Activated B cell treated with CpG ODN at 0.5 μM for 24 hours (primary cell): ENCODE measurements around the gene ZNF669. TPM values are rescaled to one million over a fixed set of nuclear protein-coding genes. Genes with fewer than 3 reads are reported as not detected.

Source experiments
- ATAC-seq: fragments of 200-7000 bp; cut with Tn5 transposase; one replicate; pipeline ENCODE4 v1.10.0; 2021; ENCODE audit warnings: low read depth, mild to moderate bottlenecking, moderate library complexity
- CTCF ChIA-PET: fragments of 350-600 bp; sonication (Branson Sonifier 250); formaldehyde crosslinking; loops from one replicate; lab custom pipeline; 2021; ENCODE audit warnings: antibody characterized with exemption; lab: Charles Lee
- POLR2A ChIA-PET: fragments of 350-600 bp; sonication (Branson Sonifier 250); formaldehyde crosslinking; loops from one replicate; lab custom pipeline; 2021; ENCODE audit warnings: antibody characterized with exemption; lab: Charles Lee
- DNase-seq: peaks from one replicate; pipeline ENCODE4 v3.0.0; 2022
- H3K27ac Mint-ChIP-seq: one replicate; pipeline ENCODE4 v1.8.0; 2020; ENCODE audit warnings: mixed read lengths
- H3K27me3 Mint-ChIP-seq: one replicate; pipeline ENCODE4 v1.8.0; 2021; ENCODE audit warnings: mixed read lengths
- H3K36me3 Mint-ChIP-seq: one replicate; pipeline ENCODE4 v1.8.0; 2021; ENCODE audit warnings: low read depth, mixed read lengths
- H3K4me1 Mint-ChIP-seq: one replicate; pipeline ENCODE4 v1.8.0; 2021; ENCODE audit warnings: mixed read lengths
- H3K4me3 Mint-ChIP-seq: one replicate; pipeline ENCODE4 v1.8.0; 2020; ENCODE audit warnings: mild to moderate bottlenecking, mixed read lengths
- H3K9me3 Mint-ChIP-seq: one replicate; pipeline ENCODE4 v1.8.0; 2020; ENCODE audit warnings: mixed read lengths
- CTCF ChIP-seq: fragments of 200-600 bp; IDR thresholded peaks from one replicate; pipeline ENCODE4 v1.8.0; 2022; ENCODE audit warnings: antibody characterized with exemption, mild to moderate bottlenecking
- intact Hi-C: fragments of 100-400 bp; cut with micrococcal nuclease; formaldehyde crosslinking; loops from one replicate; pipeline ENCODE4 v1.15.1; 2024
- total RNA-seq: library from RNA; stranded (reverse); gene quantifications from 2 replicates; pipeline ENCODE4 v1.2.3, GENCODE V29; 2022

ZNF669 gene
- total RNA-seq, 1 donor from 2014 or later, result 18.0 TPM

DNA sequence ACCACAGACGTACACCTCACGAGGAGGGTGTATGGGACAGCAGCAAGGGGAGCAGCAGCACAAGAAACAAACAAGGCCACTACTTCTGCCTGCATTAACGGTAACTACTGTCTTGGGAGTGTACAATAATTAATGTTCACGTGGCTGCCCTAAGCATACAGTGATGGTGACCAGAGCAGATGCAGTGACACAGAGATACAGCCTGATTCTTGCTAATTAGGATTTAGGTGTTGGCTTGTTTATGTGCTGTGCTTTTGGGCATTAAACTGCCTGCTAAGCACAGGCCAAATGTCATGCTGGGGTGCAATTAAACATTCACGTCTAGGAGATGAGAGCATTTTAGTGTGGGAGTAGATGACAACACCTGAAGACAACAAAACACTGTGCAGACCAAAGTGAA, 7.2 kb downstream of the ZNF669 start:
- no peaks in the 10 kb centered on the region for H3K27me3 Mint-ChIP-seq
- H3K4me3 Mint-ChIP-seq, result no peak overlapping the region
- intact Hi-C loops, result no loop called here
- DNase-seq (no peak), ATAC-seq (no peak)
- CTCF ChIA-PET, result no interaction called here
- no peaks in the 10 kb centered on the region for H3K4me1 Mint-ChIP-seq
- TF ChIP-seq CTCF, result no peak
- POLR2A ChIA-PET, result no interaction called here
- H3K9me3 Mint-ChIP-seq, result peaks cover 38% of the 10 kb centered on the region
- peaks cover 51% of the 10 kb centered on the region for H3K36me3 Mint-ChIP-seq
- H3K27ac Mint-ChIP-seq, result no peak overlapping the region

DNA sequence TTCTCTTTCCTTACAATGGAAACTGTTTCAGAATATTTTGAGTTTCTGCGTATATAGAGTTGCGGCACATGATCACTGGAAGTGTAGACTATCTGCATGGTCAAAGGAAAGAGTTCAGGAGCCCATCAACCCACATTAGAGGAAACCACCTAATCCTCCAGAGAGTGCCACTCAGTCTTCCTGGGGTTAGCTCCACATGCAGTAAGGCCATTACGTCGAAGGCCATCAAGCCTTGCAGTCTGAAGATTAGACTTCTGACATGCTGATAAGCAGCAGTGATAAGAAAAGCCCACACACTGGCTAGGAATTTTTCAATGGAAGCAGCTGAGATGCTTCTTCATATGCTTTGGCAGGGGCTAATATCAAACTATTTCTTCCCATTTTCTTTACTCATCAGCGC, 7.6 kb downstream of the ZNF669 start:
- H3K4me3 Mint-ChIP-seq, result no peak overlapping the region
- no peak for TF ChIP-seq CTCF
- intact Hi-C loops, result no loop called here
- ATAC-seq (no peak), DNase-seq (no peak)
- no peaks in the 10 kb centered on the region for H3K4me1 Mint-ChIP-seq
- H3K9me3 Mint-ChIP-seq, result peaks cover 34% of the 10 kb centered on the region
- H3K27ac Mint-ChIP-seq, result no peak overlapping the region
- H3K27me3 Mint-ChIP-seq, result no peaks in the 10 kb centered on the region
- POLR2A ChIA-PET, result no interaction called here
- CTCF ChIA-PET, result no interaction called here
- peaks cover 46% of the 10 kb centered on the region for H3K36me3 Mint-ChIP-seq

DNA sequence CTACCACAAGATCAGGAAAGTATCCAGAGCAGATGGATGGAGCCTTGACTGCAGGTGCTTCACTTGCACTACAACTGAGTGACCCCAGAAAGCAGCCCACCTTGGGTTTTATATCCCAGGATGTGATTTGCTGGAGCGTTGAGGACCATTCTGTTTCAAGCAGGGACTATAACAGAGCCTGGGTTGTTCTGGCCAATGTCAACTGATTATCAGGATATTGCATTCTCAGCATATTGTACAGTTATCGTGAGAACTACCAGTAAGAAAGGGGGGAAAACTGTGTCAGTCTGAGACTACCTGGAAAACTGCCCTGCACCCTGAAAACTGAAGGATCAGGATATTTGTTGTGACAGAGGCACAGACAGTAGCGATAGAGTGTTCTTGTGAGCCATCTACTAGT, 8.0 kb downstream of the ZNF669 start:
- ATAC-seq (no peak), DNase-seq (no peak)
- Mint-ChIP-seq H3K4me1 (no peaks in the 10 kb centered on the region), H3K9me3 (peaks cover 33% of the 10 kb centered on the region), H3K4me3 (no peak overlapping the region), H3K36me3 (peaks cover 42% of the 10 kb centered on the region), H3K27ac (no peak overlapping the region), H3K27me3 (no peaks in the 10 kb centered on the region)
- no peak for TF ChIP-seq CTCF
- intact Hi-C loops, result no loop called here
- CTCF ChIA-PET, result no interaction called here
- POLR2A ChIA-PET, result no interaction called here

DNA sequence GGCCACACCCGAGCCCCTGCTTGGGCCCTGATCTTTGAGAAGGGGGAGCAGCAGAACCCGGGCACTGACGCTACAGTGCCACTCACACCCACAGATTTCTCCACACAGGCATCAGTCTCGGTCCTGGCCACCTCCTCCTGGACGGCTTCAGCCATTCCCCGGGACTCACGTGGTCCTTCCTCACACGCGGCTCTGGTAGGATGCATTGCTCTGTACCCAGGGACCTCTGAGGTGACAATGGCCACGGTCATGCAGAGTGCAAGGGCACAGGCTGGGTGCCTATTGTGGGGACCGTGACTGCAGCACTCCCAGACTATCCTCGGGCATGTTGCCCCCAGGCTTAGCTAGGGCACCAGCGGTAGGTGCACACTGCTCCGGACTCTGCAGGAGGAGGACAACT, 13.7 kb downstream of the ZNF669 start:
- ATAC-seq (no peak), DNase-seq (no peak)
- Mint-ChIP-seq H3K36me3 (no peaks in the 10 kb centered on the region), H3K4me1 (no peaks in the 10 kb centered on the region), H3K27me3 (no peaks in the 10 kb centered on the region), H3K4me3 (no peak overlapping the region), H3K9me3 (peaks cover 2% of the 10 kb centered on the region), H3K27ac (no peak overlapping the region)
- ChIA-PET CTCF (no interaction called here), POLR2A (no interaction called here)
- no peak for TF ChIP-seq CTCF
- intact Hi-C loops, result no loop called here

DNA sequence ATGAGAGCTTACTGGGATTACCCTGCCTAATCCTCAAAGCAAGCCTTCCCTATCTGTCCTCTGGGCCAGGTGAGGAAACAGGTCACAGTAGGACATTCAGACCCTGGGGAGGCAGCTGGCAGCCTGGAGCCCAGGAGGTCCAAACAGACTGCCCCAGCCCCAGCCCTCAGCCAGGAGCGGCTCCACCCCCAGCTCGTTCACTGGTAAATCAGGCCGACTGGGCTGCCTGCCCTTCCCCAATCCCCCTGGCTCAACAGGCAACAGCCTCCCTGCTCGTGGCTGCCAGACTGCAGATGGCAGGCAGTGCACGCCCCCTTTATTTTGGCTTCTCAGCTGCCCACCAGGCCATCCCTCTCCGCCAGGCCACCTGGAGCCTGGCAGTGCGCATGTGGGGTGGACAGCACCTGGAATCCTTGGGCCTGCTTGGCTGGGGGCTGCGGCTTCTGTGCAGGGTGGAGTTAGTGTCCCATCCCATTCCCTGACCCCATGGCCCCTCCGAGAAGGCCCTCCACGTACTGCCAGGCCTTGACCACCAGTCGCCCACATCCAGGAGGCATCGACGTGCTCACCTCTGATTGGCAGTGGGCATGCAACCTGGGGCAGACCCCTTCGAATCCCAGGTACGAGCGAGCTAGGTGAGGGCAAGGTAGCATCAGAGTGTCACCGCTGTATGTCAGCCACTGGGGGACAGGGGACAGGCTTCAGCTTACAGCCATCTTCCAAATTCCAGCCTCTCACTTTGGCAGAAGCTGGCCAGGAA, 14.4 kb downstream of the ZNF669 start:
- no peaks in the 10 kb centered on the region for H3K4me1 Mint-ChIP-seq
- ATAC-seq (no peak), DNase-seq (no peak)
- no peaks in the 10 kb centered on the region for H3K27me3 Mint-ChIP-seq
- no peak overlapping the region for H3K27ac Mint-ChIP-seq
- no peak overlapping the region for H3K4me3 Mint-ChIP-seq
- peaks cover 2% of the 10 kb centered on the region for H3K9me3 Mint-ChIP-seq
- ChIA-PET CTCF (no interaction called here), POLR2A (no interaction called here)
- no peak for TF ChIP-seq CTCF
- no peaks in the 10 kb centered on the region for H3K36me3 Mint-ChIP-seq
- intact Hi-C loops, result no loop called here
